ACC112 (cell line): ENCODE measurements around the gene GAS6.

Source experiments
- H2AFZ ChIP-seq: fragments of 200-600 bp; sonication (generic); one replicate; pipeline ENCODE4 v1.6.0; 2017; ENCODE audit warnings: antibody characterized with exemption, low read length; ENCODE audit not compliant: unreplicated experiment
- H3K27ac ChIP-seq: fragments of 200-600 bp; sonication (generic); 2 replicates; pipeline ENCODE4 v1.5.1; 2014; ENCODE audit warnings: low read depth, mild to moderate bottlenecking, antibody characterized with exemption, low read length, moderate library complexity
- H3K27me3 ChIP-seq: fragments of 200-600 bp; sonication (generic); 2 replicates; pipeline ENCODE4 v1.6.1; 2014; ENCODE audit warnings: mild to moderate bottlenecking, antibody characterized with exemption, low read length, moderate library complexity, mixed read lengths; ENCODE audit not compliant: insufficient read depth
- H3K36me3 ChIP-seq: fragments of 200-600 bp; sonication (generic); 2 replicates; pipeline ENCODE4 v1.6.1; 2016; ENCODE audit warnings: mild to moderate bottlenecking, antibody characterized with exemption, low read length, moderate library complexity, mixed read lengths; ENCODE audit not compliant: insufficient read depth
- H3K4me1 ChIP-seq: fragments of 200-600 bp; sonication (generic); one replicate; pipeline ENCODE4 v1.6.1; 2016; ENCODE audit warnings: low read length, mixed read lengths; ENCODE audit not compliant: insufficient read depth, unreplicated experiment, control insufficient read depth
- H3K4me3 ChIP-seq: fragments of 200-600 bp; sonication (generic); 2 replicates; pipeline ENCODE4 v1.5.1; 2014; ENCODE audit warnings: mild to moderate bottlenecking, low read depth, low read length
- H3K79me2 ChIP-seq: fragments of 200-600 bp; sonication (generic); one replicate; pipeline ENCODE4 v1.6.0; 2016; ENCODE audit warnings: low read length; ENCODE audit not compliant: control insufficient read depth, unreplicated experiment, insufficient read depth

GAS6 gene

DNA sequence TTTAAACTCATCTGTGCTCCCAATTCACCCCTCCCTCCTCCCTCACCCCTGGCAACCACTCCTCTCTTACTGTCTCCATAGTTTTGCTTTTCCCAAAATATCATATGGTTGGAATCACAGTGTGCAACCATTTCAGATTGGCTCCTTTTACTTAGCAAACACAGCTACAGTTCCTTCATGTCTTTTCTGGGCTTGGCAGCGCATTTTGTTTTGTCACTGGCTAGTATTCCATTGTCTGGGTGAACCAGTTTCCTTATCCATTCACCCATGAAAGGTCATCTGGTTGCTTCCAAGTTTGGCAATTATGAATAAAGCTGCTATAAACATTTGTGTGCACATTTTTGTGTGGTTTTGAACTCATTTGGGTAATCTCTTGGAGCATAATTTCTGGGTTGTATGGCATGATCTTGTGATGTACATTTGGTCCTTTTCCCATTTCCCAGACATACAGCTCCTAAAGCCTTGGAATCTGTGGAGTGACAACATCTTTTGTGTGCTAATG lies 23.9 kb upstream of the GAS6 start:
- no peaks in the 10 kb centered on the region for H3K79me2 ChIP-seq
- no peak overlapping the region for H3K27ac ChIP-seq
- no peaks in the 10 kb centered on the region for H3K36me3 ChIP-seq

DNA sequence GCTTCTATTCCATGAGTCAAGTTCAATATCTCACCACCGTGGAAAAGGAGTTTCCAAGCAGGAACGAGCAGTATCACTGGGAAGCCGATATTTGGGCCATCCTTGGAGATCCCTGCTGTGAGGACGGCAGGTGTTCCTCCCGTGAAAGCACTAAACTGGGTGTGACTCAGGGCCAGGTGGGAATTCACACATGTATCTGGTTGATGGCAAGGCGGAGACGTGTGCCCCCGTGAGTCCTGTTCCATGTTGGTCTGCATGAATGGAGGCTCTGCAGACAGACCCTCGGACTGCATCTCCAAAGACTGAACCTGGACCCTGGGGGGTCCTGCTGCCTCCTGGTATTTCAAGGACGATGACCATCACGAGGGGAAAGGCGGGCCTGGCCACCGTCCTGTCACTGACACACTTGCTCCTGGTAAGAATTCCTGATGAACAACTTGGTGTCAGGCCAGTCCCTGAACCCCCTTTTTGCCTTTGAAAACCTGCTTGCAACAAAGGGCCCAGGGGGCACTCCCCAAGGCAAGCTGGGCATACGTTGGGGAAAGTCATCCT lies 22.8 kb upstream of the GAS6 start:
- no peaks in the 10 kb centered on the region for H3K27me3 ChIP-seq
- H3K4me1 ChIP-seq = peaks cover 2% of the 10 kb centered on the region
- no peak overlapping the region for H3K4me3 ChIP-seq
- H3K79me2 ChIP-seq = no peaks in the 10 kb centered on the region
- no peaks in the 10 kb centered on the region for H3K36me3 ChIP-seq
- H2AFZ ChIP-seq = no peak overlapping the region
- H3K27ac ChIP-seq = no peak overlapping the region

More for the DNA sequence above, 23.9 kb upstream of the GAS6 start:
- Histone ChIP-seq H3K4me1 (no peaks in the 10 kb centered on the region), H3K4me3 (no peak overlapping the region), H3K27me3 (no peaks in the 10 kb centered on the region), H2AFZ (no peak overlapping the region)

DNA sequence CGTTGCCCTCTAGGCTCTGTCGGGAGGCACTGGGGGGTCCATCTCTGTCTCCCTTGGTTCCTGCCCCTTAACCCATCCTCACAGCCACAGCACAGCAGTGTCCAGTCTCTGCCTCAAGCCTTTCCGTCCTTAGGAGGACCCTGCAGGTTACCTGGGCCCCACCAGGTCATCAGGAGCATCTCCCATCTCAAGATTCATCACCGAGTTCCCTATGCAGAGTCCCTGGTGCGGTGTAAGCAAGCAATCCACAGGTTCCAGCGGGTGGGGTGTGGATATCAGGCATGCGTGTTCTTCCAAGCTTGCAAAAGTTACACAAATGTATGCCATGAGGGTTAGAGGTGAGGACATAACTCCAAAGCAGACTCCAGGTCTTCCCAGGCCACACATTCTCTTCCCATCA lies 20.9 kb upstream of the GAS6 start:
- H3K27ac ChIP-seq = no peak overlapping the region
- H2AFZ ChIP-seq = no peak overlapping the region
- H3K27me3 ChIP-seq = no peaks in the 10 kb centered on the region

DNA sequence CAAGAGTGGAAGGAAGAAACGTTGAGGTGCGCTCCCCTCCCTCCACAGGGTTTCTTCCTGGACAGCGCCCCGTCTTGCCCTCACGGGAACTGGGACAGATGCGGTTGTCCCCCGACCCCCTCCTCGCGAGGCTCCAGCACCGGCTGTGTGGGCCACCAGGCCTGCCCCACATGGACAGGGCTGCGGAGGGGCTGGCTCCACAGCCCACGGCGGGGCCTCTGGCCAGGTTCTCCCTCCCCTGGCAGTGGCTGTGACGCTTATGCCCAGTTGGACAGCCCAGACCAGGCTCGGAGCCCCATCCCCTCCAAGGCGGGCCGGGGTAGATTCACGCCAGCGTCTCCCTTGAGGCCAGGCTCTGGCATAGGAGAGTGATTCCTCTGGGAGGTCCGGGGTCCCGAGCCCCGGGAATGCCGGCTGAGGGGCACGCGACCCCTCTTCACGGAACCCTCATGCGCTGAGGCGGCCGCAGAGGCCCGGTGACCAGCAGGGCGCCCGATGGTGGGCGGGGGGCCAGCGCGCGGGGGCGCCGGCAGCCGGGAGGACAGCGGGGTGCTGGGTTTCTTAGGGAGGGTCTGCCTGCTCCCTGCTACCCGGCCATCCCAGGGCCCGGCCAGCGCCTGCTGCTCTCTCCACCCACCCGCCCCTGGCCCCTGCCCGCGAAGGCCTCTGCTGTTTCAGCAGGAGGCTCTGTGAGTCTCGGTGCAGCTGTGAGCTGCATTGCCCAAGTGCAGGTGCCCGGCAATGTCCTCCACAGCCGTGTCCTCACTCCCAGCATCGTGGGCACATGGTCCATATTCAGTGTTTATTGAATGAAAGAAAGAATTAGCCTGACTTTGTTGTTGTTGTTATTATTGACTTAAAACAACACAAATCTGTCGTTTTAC lies 20.3 kb upstream of the GAS6 start:
- no peaks in the 10 kb centered on the region for H3K79me2 ChIP-seq
- peaks cover 8% of the 10 kb centered on the region for H3K4me1 ChIP-seq
- no peak overlapping the region for H3K4me3 ChIP-seq
- no peak overlapping the region for H3K27ac ChIP-seq
- no peaks in the 10 kb centered on the region for H3K27me3 ChIP-seq
- no peak overlapping the region for H2AFZ ChIP-seq
- H3K36me3 ChIP-seq = no peaks in the 10 kb centered on the region

More for the DNA sequence above, 20.9 kb upstream of the GAS6 start:
- H3K79me2 ChIP-seq = no peaks in the 10 kb centered on the region
- no peaks in the 10 kb centered on the region for H3K36me3 ChIP-seq
- H3K4me3 ChIP-seq = no peak overlapping the region
- peaks cover 8% of the 10 kb centered on the region for H3K4me1 ChIP-seq

DNA sequence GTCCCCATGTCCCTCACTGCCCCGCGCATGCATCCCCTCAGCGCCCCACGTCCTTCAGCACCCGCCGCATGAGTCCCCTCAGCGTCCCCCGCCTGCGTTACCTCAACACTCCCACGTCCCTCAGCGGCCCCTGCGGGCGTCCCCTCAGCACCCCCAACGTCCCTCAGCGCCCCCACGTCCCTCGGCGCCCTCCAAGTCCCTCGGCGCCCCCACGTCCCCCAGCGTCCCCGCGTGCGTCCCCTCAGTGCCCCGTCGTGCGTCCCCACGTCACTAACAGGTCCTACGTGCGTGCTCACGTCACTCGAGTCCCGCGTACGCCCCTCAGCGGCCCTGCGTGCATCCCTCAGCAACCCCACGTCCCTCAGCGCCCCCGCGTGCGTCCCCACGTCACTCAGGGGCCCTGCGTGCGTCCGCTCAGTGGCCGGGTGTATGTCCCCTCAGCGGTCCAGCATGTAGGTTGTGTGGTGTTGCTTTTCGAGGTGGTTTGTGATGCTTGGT lies 19.5 kb upstream of the GAS6 start:
- no peaks in the 10 kb centered on the region for H3K27me3 ChIP-seq
- no peaks in the 10 kb centered on the region for H3K79me2 ChIP-seq
- H3K27ac ChIP-seq = no peak overlapping the region
- H2AFZ ChIP-seq = no peak overlapping the region
- peaks cover 8% of the 10 kb centered on the region for H3K4me1 ChIP-seq
- H3K4me3 ChIP-seq = no peak overlapping the region
- H3K36me3 ChIP-seq = no peaks in the 10 kb centered on the region

DNA sequence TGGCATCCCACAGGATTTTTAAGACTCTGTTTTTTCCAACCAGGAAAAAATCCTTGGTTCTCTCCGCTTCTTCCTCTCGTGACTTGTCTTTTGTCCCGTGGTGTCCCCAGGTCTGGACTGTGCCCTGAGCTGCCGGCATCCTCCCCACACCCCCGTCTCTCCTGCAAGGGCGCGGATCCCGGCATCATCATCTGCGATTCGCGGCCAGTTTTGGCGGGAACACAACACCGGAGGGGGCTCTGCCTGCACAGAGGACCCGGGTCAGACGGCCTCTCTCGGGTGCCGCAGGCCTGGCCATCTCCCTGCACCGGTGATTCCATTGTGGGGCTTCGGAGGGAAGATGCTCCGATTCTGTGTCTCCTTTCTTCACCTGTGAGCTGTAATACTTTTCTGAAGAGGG lies 18.8 kb upstream of the GAS6 start:
- no peak overlapping the region for H3K4me3 ChIP-seq
- no peak overlapping the region for H3K27ac ChIP-seq

DNA sequence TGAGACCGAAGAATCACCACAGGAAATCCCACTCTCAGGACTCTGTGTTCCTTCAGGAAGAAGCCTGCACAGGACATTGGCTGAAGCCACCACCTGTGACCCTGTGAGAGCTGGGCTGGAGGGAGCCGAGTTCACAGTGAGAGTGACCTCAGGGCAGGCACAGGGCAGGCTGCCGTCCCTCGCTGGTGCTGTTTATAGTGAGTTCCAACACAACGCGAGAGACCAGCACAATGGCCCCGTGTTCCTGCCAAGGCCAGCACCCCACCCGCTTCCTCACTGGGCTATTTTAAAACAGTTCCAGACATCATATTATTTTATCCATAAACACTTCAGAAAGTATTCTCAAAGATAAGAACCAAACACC lies 18.4 kb upstream of the GAS6 start:
- no peaks in the 10 kb centered on the region for H3K79me2 ChIP-seq
- H3K27ac ChIP-seq = no peak overlapping the region
- no peaks in the 10 kb centered on the region for H3K27me3 ChIP-seq
- no peaks in the 10 kb centered on the region for H3K36me3 ChIP-seq
- no peak overlapping the region for H3K4me3 ChIP-seq
- H2AFZ ChIP-seq = no peak overlapping the region
- H3K4me1 ChIP-seq = peaks cover 8% of the 10 kb centered on the region

More for the DNA sequence above, 18.8 kb upstream of the GAS6 start:
- Histone ChIP-seq H2AFZ (no peak overlapping the region), H3K79me2 (no peaks in the 10 kb centered on the region), H3K36me3 (no peaks in the 10 kb centered on the region), H3K4me1 (peaks cover 8% of the 10 kb centered on the region), H3K27me3 (no peaks in the 10 kb centered on the region)

DNA sequence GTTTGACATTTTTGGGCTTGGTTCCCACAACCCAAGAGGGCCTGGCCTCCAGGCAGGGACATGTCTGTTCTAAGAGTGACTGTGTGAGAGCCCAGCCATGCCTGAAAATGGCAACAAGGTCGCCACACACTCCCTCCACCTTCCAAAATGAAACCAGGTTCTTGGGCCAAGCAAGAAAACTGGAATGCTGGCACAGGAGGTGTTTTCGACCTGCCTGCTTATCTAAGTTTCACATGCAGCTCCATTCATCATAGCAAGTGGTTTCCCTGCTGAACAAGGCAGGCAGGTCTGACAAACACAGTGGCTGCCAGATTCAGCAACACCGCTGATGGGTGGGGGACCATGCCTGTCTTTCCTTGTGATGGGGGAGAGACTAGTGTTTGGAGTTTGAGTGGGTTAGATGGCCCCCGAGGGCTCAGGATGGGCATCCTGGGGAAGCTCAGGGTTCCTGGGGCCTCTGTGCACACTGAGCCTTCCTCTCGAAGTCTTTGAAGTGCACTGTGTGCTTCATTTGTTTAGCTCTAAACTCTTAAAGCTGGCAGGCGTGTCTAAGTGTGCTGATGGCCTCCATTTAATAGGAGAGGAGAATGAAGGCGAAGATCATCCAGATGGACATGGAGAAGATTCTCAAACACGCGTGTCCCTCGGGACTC lies 17.9 kb upstream of the GAS6 start:
- Histone ChIP-seq H3K27me3 (no peaks in the 10 kb centered on the region), H3K36me3 (no peaks in the 10 kb centered on the region), H3K79me2 (no peaks in the 10 kb centered on the region), H3K4me3 (no peak overlapping the region), H3K4me1 (peaks cover 8% of the 10 kb centered on the region), H3K27ac (no peak overlapping the region), H2AFZ (no peak overlapping the region)

DNA sequence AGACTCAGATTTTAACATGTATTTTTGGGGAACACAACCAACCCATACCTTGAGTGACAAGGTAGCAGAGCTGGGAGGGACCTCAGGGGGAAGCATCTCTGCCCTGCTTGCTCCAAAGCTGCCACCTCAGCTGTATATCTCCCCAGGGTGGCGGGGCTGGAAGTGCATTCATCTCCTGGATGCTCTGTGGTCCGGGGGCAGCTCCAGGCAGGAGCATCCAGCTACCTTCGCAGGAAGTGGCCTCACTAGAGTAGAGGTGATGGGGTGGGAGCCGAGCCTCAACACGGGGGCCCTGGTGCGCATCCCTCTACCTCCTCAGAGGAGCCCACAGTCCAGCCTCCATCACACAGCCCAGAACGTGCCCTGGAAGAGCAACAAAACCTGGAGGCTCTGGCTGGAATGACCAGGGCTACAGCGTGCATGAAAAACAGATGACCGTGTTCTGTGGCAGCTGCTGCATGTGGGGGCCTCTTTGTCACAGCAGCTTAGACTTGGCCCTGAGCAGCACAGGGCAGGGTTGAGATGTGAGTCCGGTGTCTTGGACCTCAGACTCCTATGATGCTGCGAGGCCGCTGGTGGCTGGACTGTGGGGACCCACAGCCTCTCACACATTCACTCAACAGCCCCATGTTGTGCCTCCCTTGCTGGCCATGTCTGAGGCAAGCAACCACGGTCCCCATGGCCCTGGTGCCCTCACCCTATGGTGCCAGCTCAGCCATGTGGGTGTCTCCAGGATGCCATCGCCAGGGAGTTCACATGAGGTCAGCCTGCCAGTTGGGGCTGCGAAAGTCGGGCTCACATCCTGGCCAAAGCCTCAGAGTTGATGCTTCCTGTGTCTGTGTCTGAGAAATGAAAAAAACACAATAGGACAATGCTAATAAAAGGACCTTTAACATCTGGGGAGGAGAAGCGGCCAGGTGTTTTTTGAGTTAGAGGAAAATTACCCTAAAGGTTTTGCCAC lies 17.1 kb upstream of the GAS6 start:
- no peak overlapping the region for H3K27ac ChIP-seq
- no peaks in the 10 kb centered on the region for H3K27me3 ChIP-seq
- no peaks in the 10 kb centered on the region for H3K79me2 ChIP-seq
- no peak overlapping the region for H3K4me3 ChIP-seq
- no peak overlapping the region for H2AFZ ChIP-seq
- H3K4me1 ChIP-seq = peaks cover 8% of the 10 kb centered on the region
- no peaks in the 10 kb centered on the region for H3K36me3 ChIP-seq
